ENCODE results near the gene RIC3.

RIC3 gene, protein sequence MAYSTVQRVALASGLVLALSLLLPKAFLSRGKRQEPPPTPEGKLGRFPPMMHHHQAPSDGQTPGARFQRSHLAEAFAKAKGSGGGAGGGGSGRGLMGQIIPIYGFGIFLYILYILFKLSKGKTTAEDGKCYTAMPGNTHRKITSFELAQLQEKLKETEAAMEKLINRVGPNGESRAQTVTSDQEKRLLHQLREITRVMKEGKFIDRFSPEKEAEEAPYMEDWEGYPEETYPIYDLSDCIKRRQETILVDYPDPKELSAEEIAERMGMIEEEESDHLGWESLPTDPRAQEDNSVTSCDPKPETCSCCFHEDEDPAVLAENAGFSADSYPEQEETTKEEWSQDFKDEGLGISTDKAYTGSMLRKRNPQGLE

DNA sequence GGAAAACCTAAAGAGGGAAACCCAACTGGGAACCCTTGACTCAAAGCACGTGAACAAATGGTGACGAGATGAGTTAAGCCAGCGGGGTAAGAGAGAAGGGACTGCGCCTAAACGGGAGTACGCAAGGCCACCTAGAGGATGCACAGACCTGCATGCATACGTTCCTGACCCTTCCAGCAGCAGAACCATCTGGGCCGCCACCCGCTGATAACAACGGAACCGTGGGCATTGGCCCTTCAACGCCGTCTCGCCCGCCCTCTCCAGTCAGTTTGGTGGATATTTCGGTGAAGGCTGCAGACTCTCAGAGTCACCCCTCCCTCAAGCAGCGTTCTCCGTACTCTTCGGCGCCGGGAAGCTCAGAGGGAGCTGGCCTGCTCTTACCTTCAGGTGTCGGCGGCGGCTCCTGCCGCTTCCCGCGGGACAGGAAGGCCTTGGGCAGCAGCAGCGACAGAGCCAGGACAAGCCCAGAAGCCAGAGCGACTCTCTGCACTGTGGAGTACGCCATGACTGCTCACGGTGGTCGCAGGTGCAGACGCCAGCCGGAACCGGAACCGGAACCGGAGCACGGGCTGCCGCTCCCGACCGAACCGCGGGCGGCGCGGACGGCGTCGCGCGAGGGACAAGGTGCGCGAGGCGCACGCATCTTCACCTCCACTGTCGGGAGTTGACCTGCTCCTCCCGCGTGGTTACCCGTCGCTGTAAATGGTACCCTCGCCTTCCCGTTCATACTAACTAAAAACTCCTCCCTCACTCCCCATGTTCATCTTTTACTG, at the start of gene RIC3:
Gene RIC3, minus strand, starts transcription at position 541 of the 773 bp plus-strand sequence. Its CDS starts 36 bp downstream, at position 505.
- no peak within 1 kb of the TSS for H3K4me3 ChIP-seq (ENCODE audit: low read depth, low read length)

DNA sequence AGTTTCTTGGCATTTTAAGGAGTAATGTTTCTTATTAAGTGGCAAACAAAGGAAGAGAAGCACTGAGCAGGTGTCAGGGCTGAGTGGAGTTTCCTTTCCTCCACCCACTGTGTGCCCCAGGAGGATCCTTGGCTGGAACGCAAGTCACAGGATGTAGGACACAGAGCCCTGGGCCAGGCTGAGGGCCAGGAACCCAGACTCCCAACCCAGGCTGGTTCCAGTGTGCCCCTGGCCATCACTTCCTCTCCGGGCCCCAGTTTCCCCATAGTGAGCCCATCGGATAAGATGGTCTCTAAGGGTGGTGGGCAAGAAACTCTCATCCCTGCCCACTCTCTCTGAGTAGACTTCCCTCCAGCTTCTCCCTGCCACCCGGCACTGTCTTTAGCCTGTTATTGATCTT, 49.6 kb upstream of the RIC3 start:
- no peak overlapping the region for H3K4me3 ChIP-seq (ENCODE audit: low read depth, low read length)
- no peak for DNase-seq (ENCODE audit: low read depth)
- no peak for TF ChIP-seq MYC (IDR thresholded peaks at IDR 0.05; ENCODE audit: low read depth, low read length)
- TF ChIP-seq, protein P1, sequence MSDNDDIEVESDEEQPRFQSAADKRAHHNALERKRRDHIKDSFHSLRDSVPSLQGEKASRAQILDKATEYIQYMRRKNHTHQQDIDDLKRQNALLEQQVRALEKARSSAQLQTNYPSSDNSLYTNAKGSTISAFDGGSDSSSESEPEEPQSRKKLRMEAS (IDR thresholded peaks at IDR 0.05; ENCODE audit: low read depth, low read length) = no peak
- TF ChIP-seq, protein P2, sequence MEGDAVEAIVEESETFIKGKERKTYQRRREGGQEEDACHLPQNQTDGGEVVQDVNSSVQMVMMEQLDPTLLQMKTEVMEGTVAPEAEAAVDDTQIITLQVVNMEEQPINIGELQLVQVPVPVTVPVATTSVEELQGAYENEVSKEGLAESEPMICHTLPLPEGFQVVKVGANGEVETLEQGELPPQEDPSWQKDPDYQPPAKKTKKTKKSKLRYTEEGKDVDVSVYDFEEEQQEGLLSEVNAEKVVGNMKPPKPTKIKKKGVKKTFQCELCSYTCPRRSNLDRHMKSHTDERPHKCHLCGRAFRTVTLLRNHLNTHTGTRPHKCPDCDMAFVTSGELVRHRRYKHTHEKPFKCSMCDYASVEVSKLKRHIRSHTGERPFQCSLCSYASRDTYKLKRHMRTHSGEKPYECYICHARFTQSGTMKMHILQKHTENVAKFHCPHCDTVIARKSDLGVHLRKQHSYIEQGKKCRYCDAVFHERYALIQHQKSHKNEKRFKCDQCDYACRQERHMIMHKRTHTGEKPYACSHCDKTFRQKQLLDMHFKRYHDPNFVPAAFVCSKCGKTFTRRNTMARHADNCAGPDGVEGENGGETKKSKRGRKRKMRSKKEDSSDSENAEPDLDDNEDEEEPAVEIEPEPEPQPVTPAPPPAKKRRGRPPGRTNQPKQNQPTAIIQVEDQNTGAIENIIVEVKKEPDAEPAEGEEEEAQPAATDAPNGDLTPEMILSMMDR (IDR thresholded peaks at IDR 0.05; ENCODE audit: low read depth, low read length) = no peak
- no peak for TF ChIP-seq POLR2A (IDR thresholded peaks at IDR 0.05; ENCODE audit: extremely low read depth, insufficient read length)

More for the DNA sequence above, at the start of gene RIC3:
- TF ChIP-seq, protein P1 (IDR thresholded peaks at IDR 0.05; ENCODE audit: low read depth, low read length) = no peak
- TF ChIP-seq MYC (IDR thresholded peaks at IDR 0.05; ENCODE audit: low read depth, low read length) (no peak), POLR2A (IDR thresholded peaks at IDR 0.05; ENCODE audit: extremely low read depth, insufficient read length) (no peak)
- TF ChIP-seq, protein P2 (IDR thresholded peaks at IDR 0.05; ENCODE audit: low read depth, low read length) = no peak
- DNase-seq (ENCODE audit: low read depth) = no peak

DNA sequence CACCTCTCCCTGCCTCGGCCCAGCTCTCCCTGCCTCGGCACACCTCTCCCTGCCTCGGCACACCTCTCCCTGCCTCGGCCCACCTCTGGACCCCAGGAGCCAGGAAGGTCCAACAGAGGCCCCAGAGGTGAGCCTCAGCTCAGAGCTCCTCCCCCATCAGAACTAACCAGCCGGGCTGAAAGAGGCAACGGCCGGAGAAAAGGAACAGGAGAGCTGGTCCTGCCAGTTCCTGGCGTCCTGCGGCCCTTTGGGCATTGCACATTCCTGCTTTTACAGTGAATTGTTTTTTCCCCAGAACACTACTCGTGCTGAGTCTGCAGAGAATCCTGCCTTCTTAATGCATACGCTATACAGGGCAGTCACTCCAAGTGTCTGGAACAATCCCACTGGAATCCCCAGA, 49.1 kb upstream of the RIC3 start:
- H3K4me3 ChIP-seq (ENCODE audit: low read depth, low read length) = no peak overlapping the region
- DNase-seq (ENCODE audit: low read depth) = no peak
- TF ChIP-seq POLR2A (IDR thresholded peaks at IDR 0.05; ENCODE audit: extremely low read depth, insufficient read length) (no peak), MYC (IDR thresholded peaks at IDR 0.05; ENCODE audit: low read depth, low read length) (no peak)
- TF ChIP-seq, protein P2 (IDR thresholded peaks at IDR 0.05; ENCODE audit: low read depth, low read length) = no peak
- TF ChIP-seq, protein P1 (IDR thresholded peaks at IDR 0.05; ENCODE audit: low read depth, low read length) = no peak

DNA sequence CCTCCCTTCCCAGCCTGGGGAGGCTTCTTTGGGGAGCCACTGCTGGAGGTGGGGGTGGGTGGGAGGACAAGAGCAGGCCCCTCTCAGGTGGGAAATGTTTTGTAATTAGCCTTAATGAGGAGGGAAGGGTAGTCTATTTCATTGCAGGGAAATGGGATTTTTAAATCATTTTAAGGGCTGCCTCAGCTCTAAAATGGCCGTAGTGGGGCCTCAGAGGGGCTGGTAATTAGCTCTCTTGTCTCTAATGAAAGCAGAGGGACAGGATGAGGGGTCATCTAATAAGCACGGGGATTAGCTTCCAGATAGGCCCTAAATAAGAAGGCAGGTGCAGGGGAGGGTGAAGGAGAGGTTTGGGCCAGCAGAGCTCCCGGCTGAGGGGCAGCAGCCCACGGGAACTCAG, 48.3 kb upstream of the RIC3 start:
- no peak overlapping the region for H3K4me3 ChIP-seq (ENCODE audit: low read depth, low read length)
- TF ChIP-seq, protein P1 (IDR thresholded peaks at IDR 0.05; ENCODE audit: low read depth, low read length) = no peak
- TF ChIP-seq MYC (IDR thresholded peaks at IDR 0.05; ENCODE audit: low read depth, low read length) = no peak
- TF ChIP-seq, protein P2 (IDR thresholded peaks at IDR 0.05; ENCODE audit: low read depth, low read length) = no peak
- no peak for TF ChIP-seq POLR2A (IDR thresholded peaks at IDR 0.05; ENCODE audit: extremely low read depth, insufficient read length)
- no peak for DNase-seq (ENCODE audit: low read depth)

DNA sequence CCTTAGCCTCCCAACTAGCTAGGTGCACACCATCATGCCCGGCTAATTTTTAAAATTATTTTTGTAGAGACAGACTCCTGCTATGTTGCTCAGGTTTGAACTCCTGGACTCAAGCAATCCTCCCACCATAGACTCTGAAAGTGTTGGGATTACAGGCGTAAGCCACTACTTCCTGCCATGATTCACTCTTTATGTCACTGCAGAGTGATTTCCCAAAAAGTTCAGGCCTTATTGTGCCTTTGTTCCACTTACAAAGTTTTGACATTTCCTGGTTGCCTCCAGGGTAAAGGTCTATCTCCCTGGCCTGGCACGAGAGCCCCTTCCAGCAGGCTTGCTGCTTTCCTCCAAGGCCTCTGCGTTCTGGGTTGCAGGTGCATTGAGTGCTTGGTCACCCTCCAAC, 44.6 kb upstream of the RIC3 start:
- TF ChIP-seq MYC (IDR thresholded peaks at IDR 0.05; ENCODE audit: low read depth, low read length) = no peak
- TF ChIP-seq, protein P2 (IDR thresholded peaks at IDR 0.05; ENCODE audit: low read depth, low read length) = no peak
- TF ChIP-seq POLR2A (IDR thresholded peaks at IDR 0.05; ENCODE audit: extremely low read depth, insufficient read length) = no peak
- TF ChIP-seq, protein P1 (IDR thresholded peaks at IDR 0.05; ENCODE audit: low read depth, low read length) = no peak

More for the DNA sequence above, 44.6 kb upstream of the RIC3 start:
- DNase-seq (ENCODE audit: low read depth) = no peak
- H3K4me3 ChIP-seq (ENCODE audit: low read depth, low read length) = no peak overlapping the region

Data from NB4 (cell line).